Omental fat pad (tissue), 4 donors: Measurements from ENCODE around the gene PACRG. TPM values are rescaled to one million over a fixed set of nuclear protein-coding genes. Genes with fewer than 3 reads are reported as not detected.

ENCODE experiments used
- ATAC-seq: fragments of 150-250 bp; one replicate; pipeline ENCODE4 v1.9.1; 2016; ENCODE audit warnings: mild to moderate bottlenecking, moderate library complexity; ENCODE audit not compliant: low FRiP score
- DNase-seq: peaks from one replicate; pipeline ENCODE4 v3.0.0-alpha.2; 2019; ENCODE audit warnings: low spot score
- CTCF ChIP-seq, 3 donors: fragments of 450-650 bp; IDR thresholded peaks; one replicate each; pipeline ENCODE4 v1.5.1; 2016 to 2017; ENCODE audit warnings: antibody characterized with exemption in 3 of 3, mild to moderate bottlenecking in 3 of 3, moderate library complexity in 2 of 3
- total RNA-seq, 4 donors: library from RNA; depleted of rRNA; stranded (reverse); fragments of >200 nt; gene quantifications; one replicate each; pipeline ENCODE4 v1.1.0, GENCODE V29; 2016

The PACRG gene
- total RNA-seq, 4 donors from 2014 or later: 0.48 to 2.5 (median 1.3) TPM; not detected in 1

- TF ChIP-seq CTCF (IDR thresholded peaks at IDR 0.05): no peak
- ATAC-seq: no peak
These were observed 18.8 kb upstream of the PACRG start for GRCh38 chr6:162708971-162709370.

GRCh38 chr6:162709431-162709830 lies 18.3 kb upstream of the PACRG start:
- DNase-seq (no peak), ATAC-seq (no peak)
- TF ChIP-seq CTCF (IDR thresholded peaks at IDR 0.05): no peak

More at GRCh38 chr6:162708971-162709370, 18.8 kb upstream of the PACRG start:
- DNase-seq: no peak

GRCh38 chr6:162710419-162710818 lies 17.4 kb upstream of the PACRG start:
- ATAC-seq: no peak
- no peak for TF ChIP-seq CTCF (IDR thresholded peaks at IDR 0.05)
- no peak for DNase-seq

DNA sequence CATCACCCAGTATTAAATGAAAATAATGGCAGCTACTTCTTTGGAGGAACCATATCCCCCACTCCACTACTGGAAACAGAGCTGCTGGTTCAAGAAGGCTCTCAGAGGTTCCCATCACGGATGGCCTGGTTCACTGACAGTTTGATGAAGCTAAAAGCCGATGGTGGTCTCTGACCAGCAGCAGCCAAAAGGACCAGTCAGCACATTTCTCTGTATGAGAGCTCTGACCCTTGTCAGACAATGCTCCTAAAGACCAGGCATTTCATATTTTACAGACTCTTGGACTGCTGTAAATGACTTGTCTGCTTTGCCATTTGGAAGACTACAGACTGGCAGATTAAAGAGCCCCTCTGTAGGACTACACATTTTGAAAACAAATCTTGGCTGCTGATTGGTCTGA lies 16.8 kb upstream of the PACRG start:
- ATAC-seq (no peak), DNase-seq (no peak)
- no peak for TF ChIP-seq CTCF (IDR thresholded peaks at IDR 0.05)

DNA sequence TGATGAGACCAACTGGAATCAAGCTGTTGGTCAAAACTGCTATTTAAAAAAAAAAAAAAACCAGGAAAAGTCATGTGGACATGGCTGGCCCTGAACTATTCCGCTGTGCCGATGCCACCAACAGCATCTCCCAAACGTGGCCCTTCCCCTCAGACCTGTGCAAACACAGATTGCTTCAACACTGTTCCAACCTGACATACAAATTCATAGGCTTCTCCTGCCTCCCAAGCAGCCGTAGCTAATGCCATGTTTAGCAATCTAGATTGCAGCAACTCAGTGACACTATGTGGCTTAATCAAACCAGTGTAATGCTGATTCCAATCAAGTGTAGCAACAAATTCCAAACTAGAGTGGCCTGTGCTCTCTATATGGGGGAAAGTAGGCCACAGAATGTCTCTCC lies 16.4 kb upstream of the PACRG start:
- ATAC-seq (no peak), DNase-seq (no peak)
- no peak for TF ChIP-seq CTCF (IDR thresholded peaks at IDR 0.05)

DNA sequence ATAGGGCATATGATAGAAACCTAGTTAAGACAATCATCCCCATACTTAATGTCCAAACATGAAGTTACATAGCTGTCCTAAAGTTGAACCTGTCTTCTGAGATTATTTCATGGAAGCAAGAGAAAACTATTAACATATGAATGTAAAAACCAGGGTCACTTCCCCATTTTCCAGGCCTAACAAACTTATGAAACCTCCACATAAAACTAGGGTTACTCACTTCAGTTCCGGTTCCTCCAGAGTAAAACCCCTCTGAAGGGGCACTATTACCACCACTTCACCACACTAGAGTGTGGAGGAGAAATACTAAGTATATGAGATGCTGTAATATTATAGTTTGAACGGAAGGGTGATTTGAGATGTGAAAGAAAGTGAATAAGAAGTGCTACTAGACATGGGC lies 15.1 kb upstream of the PACRG start:
- TF ChIP-seq CTCF (IDR thresholded peaks at IDR 0.05): no peak
- DNase-seq: no peak

GRCh38 chr6:162713974-162714780 lies 13.6 kb upstream of the PACRG start:
- no peak for TF ChIP-seq CTCF (IDR thresholded peaks at IDR 0.05)
- no peak for DNase-seq
- ATAC-seq: no peak

More for the DNA sequence above, 15.1 kb upstream of the PACRG start:
- ATAC-seq: no peak
